ENCODE data around the gene C20orf204.
A peak's percentile ranks its signal among the peaks of the same experiment; 100 is the strongest.

The C20orf204 gene

DNA sequence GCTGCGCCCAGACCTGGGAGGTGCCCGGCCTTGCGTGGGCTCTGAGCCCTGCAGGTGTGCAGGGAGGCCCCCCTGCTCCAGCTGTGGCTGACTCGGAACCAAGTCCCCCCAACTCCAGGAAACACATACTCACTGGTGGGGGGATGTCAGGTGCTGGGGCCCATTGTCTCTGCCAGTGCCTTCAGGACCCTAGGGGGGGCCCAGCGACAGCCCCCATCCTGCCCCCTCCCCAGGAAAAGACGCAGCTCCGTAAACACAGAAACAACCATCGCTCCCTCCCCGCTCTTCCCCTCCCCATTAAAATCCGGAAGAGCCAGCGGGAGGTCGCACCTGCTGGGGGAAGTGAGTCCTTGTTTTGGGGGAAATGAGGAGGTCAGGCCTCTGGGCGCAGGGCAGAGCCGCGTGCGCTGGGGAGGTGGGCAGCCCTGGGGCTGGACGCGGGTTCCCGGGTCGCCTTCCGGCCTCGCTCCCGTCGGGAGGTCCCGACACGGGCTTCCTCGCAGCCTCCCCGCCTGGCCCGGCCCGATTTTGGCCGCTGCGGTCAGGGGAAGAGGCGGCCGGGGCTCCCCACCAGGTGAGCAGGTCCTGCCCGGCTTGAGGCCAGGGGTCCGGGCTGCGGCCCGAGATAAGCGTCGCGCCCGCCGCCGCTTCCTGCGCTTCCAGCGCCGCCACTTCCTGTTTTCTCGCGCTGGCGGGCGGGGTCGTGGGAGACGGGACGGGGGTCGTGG, 6.2 kb downstream of the C20orf204 start:
- no peak for DNase-seq

DNA sequence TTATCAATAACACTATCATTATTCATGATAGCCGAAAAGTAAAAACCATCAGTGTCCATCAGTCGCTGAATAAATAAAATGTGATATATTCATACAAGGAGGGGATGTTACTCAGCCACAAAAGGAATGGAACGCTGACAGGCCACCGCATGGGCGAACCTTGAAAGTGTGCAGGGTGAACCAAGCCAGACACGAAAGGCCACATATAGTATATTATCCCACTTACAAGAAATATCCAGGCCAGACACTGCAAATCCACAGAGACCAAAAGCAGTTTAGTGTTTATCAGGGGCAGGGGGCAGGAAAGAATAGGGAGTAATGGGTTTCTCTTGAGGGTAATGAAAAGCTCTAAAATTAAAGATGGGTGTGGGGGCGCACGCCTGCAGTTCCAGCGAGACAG, 7.8 kb downstream of the C20orf204 start:
- no peak for DNase-seq

DNA sequence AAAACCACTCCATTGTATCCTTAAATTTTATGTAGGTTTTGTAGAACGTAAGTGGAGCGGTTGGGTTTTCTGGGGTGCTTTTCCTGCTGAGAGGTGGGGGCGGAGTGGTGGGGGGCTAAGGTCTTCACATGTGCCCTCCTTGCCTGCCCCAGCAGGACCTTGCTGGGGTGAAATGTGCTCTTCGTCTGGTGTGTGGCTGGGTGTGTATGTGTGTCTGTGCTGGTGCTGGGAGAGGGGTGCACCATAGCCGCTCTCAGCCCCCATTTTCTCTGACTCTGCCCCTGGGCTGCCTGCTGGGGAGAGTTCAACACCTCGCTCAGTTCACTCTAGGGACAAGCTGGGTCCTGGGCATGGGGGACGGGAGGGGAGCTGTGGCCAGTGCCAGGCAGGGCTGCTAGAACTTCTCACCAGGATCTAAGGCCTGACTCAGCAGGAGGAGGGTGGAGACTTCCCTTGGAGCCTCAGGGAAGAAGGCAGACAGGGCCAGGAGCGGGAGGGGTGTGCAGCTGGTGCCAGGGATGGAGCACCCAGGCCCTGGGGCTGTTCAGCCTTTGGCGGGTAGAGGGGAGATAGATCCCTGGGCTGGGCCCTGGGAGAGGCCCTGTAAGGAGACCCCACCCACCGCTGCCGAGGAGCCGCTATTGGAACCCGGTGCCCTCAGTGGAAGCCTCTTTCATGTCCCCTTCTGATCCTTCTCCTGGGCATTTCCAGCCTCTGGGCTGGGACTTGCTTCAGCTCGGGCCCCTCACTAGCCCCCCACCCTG, 8.7 kb downstream of the C20orf204 start:
- peak; percentile 25 for DNase-seq

DNA sequence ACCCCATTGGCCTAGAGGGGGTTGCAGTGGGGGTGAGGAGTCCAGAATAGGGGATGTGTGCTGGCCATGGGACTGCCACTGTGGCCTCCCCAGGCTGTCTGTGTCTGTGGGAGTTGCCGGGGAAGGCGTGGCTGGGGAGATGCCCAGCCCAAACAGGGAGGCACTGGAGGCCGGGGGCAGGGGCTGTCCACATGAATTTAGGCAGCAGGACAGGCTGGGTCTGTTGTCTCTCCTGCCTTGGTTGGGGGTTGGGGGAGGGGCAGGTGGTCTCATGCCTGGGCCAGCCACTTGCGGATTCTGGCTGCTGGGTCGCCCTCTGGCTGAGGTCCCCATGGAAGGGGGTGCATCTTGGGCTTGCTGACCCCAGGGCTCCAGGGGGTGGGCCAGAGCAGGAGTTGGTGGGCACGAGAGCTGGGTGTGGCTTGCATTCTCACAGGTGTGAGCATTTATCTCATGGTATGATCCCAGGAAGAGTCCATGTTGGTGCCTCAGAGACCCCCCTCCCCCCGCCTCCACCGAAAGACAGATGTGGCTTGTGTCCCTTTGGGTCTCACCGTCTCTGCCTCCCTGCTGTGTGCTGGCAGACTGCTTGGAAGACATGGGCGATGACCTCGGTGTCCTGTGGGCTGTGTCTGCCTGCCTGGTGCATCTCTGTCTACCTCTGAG, 9.5 kb downstream of the C20orf204 start:
- DNase-seq, result no peak

DNA sequence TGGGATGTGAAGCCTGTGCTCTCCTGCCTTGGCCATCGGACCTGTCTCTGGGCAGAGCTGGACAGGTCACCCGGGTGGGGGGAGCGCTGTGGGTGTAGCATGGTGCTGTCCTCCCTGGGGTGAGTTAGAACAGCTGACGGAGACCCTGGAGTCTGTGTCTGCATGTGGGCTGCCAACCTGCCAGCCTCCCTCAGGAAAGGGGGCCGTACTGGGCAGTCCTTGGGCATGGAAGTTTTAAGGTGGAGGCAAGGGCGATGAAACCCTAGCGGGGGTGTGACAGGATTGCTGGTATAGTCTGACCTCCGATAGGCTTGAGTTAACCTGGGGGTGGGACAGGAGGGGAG, 11.0 kb downstream of the C20orf204 start:
- DNase-seq, result no peak

- DNase-seq, result no peak
Observed at GRCh38 chr20:64047968-64048401, 12.0 kb downstream of the C20orf204 start.

DNA sequence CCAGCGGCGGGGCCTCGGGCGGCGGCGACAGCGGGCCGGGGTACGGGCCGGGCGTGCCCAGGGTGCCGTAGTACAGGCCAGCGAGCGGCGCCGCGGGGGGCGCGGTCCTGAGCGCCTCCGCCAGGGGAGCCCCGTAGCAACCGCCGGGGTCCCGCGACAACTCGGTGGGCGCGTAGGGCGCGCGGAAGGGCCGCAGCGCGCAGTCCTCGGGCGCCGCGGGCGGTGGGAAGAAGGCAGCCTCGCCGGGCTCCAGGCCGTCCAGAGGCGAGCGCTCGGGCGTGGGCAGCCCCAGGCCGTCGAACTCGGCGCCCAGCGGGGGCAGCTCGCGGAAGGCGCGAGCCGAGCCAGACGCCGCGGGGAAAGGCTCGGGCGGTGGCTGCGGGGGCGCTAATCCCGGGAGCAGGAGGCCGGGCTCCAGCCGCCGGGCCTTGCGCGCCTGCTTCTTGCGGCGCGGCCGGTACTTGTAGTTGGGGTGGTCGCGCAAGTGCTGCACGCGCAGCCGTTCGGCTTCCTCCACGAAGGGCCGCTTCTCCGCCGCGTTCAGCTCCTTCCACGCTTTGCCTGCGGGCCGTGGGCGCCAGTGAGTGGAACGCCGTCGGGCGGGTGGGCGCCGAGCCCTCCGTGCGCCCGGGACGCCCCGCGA, 12.5 kb downstream of the C20orf204 start:
- no peak for DNase-seq

- DNase-seq, result peak; percentile 24
Observed at GRCh38 chr20:64049060-64049877, 13.3 kb downstream of the C20orf204 start, which contains the start of gene SOX18. SOX18 (minus strand) TSS chr20:64049639; CDS start chr20:64049516, 123 bp downstream.

- DNase-seq, result no peak
Observed at GRCh38 chr20:64049878-64050260, 13.9 kb downstream of the C20orf204 start.

GRCh38 chr20:64050261-64051032, 14.5 kb downstream of the C20orf204 start:
- DNase-seq, result no peak

DNA sequence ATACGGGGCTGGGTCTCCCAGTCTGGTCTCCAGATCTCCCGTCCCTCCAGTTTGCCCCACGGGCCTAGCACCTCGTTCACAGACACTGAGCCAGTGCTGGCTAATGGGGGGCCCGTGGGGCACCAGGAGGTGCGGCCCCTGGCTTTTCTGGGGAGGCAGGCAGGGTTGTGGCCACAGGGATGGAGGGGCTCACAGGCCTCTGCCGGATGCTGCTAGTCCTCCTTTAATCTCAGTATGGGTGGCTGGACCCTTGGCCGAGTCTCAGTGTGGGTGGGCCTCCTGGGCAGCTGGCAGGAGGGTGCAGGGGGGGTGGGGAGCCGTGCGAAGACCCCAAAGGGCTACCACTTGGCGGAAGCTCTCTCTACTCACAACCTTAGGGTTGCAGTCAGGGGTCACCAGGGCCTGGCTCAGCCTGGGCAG, 15.1 kb downstream of the C20orf204 start:
- no peak for DNase-seq

DNA sequence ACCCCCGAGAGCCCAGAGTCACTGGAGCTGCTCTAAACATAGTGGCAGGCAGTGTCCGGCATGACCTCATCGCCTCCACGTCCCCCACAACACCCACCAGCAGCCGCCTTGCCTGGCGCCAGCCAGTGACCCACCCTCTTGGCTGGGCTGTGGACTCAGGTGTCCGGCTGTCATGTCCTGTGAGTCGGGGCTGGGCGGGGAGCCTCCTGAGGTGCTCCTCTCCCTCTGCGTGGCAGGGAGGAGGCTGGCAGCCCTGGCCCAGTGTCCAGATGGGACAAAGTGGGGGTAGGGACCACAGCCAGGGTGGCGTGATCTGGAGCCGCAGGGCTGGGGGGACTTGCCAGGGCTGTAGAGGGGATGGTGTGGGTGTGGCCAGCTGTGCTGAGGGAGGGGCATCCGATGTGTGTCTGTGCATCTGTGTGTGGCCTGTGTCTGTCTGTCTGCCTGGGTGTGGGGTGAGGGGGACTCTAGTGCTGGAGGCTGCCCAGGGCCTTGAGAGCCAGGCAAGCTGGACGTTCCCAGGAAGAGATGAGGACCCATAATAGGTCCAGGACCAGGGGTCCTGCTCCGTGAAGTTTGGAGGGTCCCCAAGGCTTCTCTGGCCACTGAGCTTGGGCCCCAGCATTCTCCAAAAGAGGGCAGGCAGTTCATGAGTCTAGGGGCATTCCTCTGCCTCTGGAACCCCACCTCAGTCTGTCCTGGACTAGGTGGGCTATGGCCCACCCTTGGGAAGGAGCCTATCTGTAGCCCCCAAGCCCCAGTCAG, 15.8 kb downstream of the C20orf204 start:
- DNase-seq, result no peak

- DNase-seq, result no peak
Observed at GRCh38 chr20:64052326-64052722, 16.3 kb downstream of the C20orf204 start.

GRCh38 chr20:64052987-64053840, 17.2 kb downstream of the C20orf204 start:
- DNase-seq, result no peak

DNA sequence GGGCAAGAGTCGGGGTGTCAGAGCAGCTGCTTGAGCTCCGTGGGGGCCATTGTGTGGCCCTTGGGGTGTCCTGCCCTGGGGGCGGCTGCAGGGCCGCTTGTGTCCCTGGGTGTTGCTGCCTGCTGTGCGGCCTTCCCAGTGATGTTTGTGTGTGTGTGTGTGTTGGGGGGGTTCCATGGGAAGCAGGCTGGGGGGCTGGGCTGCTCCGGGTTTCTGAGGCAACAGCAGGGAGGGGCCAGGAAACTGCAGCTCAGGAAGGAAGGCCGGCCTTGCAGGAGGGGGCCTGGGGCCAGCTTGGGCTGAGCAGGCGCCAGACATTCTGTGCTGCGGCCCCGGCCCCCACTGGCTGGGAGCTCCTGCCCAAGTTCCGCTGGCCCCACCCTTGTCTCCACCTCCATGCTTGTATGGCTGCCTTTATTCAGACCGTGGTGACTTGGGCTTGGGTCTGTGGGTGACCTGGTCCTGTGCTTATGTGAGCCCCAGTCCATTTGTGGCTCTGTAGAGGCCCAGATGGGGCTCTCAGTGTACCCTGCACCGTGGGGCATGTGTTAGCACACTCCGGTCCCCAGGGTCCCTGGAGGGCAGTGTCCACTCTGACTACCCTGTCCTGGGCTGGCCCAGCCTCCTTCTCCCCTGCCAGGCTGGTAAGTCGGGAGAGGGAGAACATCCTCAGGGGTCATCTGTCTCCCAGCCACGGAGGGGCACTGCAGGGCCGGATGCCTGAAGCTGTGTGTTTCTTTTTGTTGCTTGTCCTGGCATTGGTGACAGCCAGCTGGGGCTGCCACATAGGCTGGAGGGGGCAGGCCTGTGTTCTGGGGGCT, 18.1 kb downstream of the C20orf204 start:
- DNase-seq, result peak; percentile 53

GRCh38 chr20:64055396-64055892, 19.5 kb downstream of the C20orf204 start:
- no peak for DNase-seq

DNA sequence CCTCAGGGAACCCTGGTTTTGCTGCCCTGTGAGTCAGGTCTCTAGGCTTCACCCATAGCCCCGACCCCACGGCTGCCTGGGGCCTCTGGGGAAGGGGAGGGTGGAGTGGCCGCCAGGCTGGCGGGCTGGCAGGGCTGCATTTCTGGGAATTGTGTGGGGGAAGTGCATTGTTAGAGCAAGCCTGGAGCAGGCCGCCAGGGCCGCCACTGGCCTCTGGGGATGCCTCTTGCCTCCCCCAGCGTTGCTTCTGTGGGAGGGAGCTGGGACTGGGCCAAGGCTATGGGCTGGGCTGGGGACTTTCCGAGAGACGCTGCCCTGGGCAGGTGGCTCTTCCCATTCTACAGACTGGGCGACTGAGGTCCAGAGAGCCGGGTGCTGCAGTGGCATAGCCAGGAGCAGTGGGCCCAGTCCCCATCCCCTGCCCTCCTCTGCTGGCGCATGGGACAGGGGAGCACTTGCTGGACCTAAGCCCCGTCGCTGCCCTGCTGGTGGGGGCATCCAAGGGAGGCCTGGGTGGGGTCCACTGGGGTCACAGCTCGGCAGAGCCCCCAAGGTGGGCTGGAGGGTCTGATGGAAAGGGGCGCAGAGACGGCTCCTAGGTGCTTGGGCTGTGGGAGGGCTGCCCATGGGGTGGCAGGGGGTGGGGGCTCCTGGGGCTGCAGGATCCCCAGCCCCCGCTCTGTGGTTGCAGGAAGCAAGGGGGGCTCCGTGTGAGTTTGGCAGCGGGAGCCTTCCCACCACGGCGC, 20.1 kb downstream of the C20orf204 start:
- DNase-seq, result peak; percentile 36

DNA sequence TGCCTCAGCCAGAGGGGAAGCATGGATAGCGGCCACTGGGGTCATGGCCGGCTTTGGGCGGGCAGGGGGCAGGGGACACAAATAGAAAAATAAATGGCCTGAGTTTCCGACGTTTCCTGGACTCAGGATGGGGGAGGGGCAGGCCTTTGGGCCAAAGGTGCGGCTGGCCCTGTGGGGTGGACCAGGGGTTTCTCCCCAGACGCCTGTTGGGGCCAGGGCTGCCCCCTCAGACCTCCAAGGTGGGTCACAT, 20.6 kb downstream of the C20orf204 start:
- DNase-seq, result no peak
